ENCODE measurements around the gene ATP5F1B. TPM values are rescaled to one million over a fixed set of nuclear protein-coding genes. Genes with fewer than 3 reads are reported as not detected.
A peak's percentile ranks its signal among the peaks of the same experiment; 100 is the strongest.

Gene ATP5F1B
- total RNA-seq, 1 experiment from 2014 or later, result 1,051 TPM

DNA sequence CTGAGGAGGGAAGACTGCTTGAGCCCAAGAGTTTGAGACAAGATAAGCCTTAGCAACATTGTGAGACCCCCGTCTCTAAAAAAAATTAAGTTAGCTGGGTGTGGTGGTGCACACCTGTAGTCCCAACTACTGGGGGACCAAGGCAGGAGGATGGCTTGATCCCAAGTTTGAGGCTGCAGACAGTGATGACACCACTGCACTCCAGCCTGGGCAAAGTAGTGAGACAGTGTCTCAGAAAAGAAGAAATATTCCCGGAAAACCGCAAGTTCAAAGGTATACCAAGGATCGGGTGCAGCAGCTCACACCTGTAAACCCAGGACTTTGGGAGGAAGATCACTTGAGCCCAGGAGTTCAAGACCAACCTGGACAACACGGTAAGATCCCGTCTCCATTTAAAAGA, 36.5 kb upstream of the ATP5F1B start:
- Histone ChIP-seq H3K79me2 (ENCODE audit: insufficient read depth, low read length) (peaks cover 100% of the 10 kb centered on the region), H3K9me3 (ENCODE audit: control insufficient read depth in 1 of 2, insufficient read depth in 1 of 2, low read depth in 1 of 2, low read length in 2 of 2) (no peaks in the 10 kb centered on the region), H3K4me1 (ENCODE audit: control insufficient read depth in 1 of 2, insufficient read depth in 2 of 2, low read length in 2 of 2) (peaks cover 2 to 39% of the 10 kb centered on the region in 2 experiments; a peak in 3 of 4 replicates), H3K36me3 (ENCODE audit: control insufficient read depth in 1 of 2, insufficient read depth in 2 of 2, low read length in 2 of 2) (peaks cover 26 to 27% of the 10 kb centered on the region in 2 experiments), H3K27me3 (ENCODE audit: insufficient read depth, low read length) (no peaks in the 10 kb centered on the region), H3K9ac (ENCODE audit: low read length) (no peak overlapping the region), H2AFZ (ENCODE audit: low read depth, low read length, poor library complexity, severe bottlenecking) (no peak overlapping the region), H3K4me2 (ENCODE audit: low read length) (no peak overlapping the region), H3K27ac (ENCODE audit: low read depth, low read length) (peak overlapping the region; percentile 26; the same call in 1 of the 2 replicates), H4K20me1 (ENCODE audit: insufficient read depth) (peaks cover 34% of the 10 kb centered on the region; the same call in 1 of the 2 replicates), H3K9me2 (ENCODE audit: insufficient read depth) (no peaks in the 10 kb centered on the region), H3K4me3 (replicated peaks in 1 of 2; ENCODE audit: low read depth in 1 of 2, low read length in 2 of 2) (no peak overlapping the region)
- TF ChIP-seq, protein P1, sequence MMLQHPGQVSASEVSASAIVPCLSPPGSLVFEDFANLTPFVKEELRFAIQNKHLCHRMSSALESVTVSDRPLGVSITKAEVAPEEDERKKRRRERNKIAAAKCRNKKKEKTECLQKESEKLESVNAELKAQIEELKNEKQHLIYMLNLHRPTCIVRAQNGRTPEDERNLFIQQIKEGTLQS (IDR thresholded peaks at IDR 0.05), result no peak
- TF ChIP-seq SP1 (IDR thresholded peaks at IDR 0.05; ENCODE audit: low read depth) (no peak), EZH2 (IDR thresholded peaks at IDR 0.05) (no peak), EZH2phosphoT487 (IDR thresholded peaks at IDR 0.05; ENCODE audit: borderline replicate concordance) (no peak), POLR2AphosphoS5 (IDR thresholded peaks at IDR 0.05; ENCODE audit: low read depth, low read length) (no peak), JUND (IDR thresholded peaks at IDR 0.05) (no peak)
- intact Hi-C loops (cut with micrococcal nuclease), result no loop called here
- ChIA-PET CTCF (no interaction called here), POLR2A (interaction anchor here (1.2 kb wide), 1 partner anchor 43 kb away, joined by 7 read pairs; the partner anchor contains the start of gene NACA), RAD21 (ENCODE audit: low non-redundant PET in 1 of 2, low total read pairs in 2 of 2, uncharacterized antibody in 2 of 2, unreplicated experiment in 2 of 2) (no interaction called here)
- DNase-seq (ENCODE audit: low read depth, low spot score) (no peak), ATAC-seq (no peak)
- BruUV-seq (replicated peaks), result no TSS peak

DNA sequence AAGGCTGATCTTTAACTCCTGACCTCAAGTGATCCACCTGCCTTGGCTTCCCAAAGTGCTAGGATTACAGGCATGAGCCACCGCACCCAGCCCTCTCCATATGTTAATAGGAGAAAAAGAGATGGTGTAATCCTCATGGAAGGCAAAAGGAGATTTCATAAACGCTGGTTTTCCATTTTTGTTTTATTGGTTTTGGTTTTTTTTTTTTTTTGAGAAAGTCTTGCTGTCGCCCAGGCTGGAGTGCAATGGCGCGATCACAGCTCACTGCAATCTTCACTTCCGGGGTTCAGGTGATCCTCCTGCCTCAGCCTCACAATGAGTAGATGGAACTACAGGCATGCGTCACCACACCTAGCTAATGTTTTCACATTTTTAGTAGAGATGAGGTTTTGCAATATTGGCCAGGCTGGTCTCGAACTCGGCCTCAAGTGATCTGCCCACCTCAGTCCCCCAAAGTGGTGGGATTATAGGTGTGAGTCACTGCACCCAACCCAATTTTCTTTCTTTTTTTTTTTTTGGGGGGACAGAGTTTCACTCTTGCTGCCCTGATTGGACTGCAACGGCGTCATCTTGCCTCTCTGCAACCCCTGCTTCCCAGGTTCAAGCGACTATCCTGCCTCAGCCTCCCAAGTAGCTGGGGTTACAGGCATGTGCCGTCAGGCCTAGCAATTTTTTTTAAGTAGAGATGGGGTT, 34.2 kb upstream of the ATP5F1B start:
- intact Hi-C loops (cut with micrococcal nuclease), result no loop called here
- CTCF ChIA-PET, result no interaction called here
- Histone ChIP-seq H3K9me2 (ENCODE audit: insufficient read depth) (no peaks in the 10 kb centered on the region), H3K4me3 (replicated peaks in 1 of 2; ENCODE audit: low read depth in 1 of 2, low read length in 2 of 2) (no peak overlapping the region), H3K4me2 (ENCODE audit: low read length) (no peak overlapping the region), H3K4me1 (ENCODE audit: control insufficient read depth in 1 of 2, insufficient read depth in 2 of 2, low read length in 2 of 2) (peaks cover 2 to 36% of the 10 kb centered on the region in 2 experiments; a peak in 3 of 4 replicates), H3K36me3 (ENCODE audit: control insufficient read depth in 1 of 2, insufficient read depth in 2 of 2, low read length in 2 of 2) (peaks cover 18 to 19% of the 10 kb centered on the region in 2 experiments), H3K27me3 (ENCODE audit: insufficient read depth, low read length) (no peaks in the 10 kb centered on the region), H2AFZ (ENCODE audit: low read depth, low read length, poor library complexity, severe bottlenecking) (no peak overlapping the region), H3K27ac (ENCODE audit: low read depth, low read length) (no peak overlapping the region; the same call in 1 of the 2 replicates), H3K79me2 (ENCODE audit: insufficient read depth, low read length) (peaks cover 100% of the 10 kb centered on the region), H4K20me1 (ENCODE audit: insufficient read depth) (peaks cover 46% of the 10 kb centered on the region; the same call in 1 of the 2 replicates), H3K9ac (ENCODE audit: low read length) (no peak overlapping the region), H3K9me3 (ENCODE audit: control insufficient read depth in 1 of 2, insufficient read depth in 1 of 2, low read depth in 1 of 2, low read length in 2 of 2) (no peaks in the 10 kb centered on the region)
- TF ChIP-seq TCF7L2 (IDR thresholded peaks at IDR 0.05; ENCODE audit: borderline replicate concordance, extremely low read depth, insufficient read depth, insufficient read length) (no peak), SRF (IDR thresholded peaks at IDR 0.05; ENCODE audit: low read depth) (no peak), JUND (IDR thresholded peaks at IDR 0.05) (no peak), EGR1 (IDR thresholded peaks at IDR 0.05; ENCODE audit: low read depth) (no peak), POLR2A (IDR thresholded peaks at IDR 0.05; ENCODE audit: borderline replicate concordance, extremely low read depth, insufficient read depth, insufficient read length) (no peak)
- TF ChIP-seq, protein P2, sequence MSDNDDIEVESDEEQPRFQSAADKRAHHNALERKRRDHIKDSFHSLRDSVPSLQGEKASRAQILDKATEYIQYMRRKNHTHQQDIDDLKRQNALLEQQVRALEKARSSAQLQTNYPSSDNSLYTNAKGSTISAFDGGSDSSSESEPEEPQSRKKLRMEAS (IDR thresholded peaks at IDR 0.05), result no peak
- TF ChIP-seq, protein P3, sequence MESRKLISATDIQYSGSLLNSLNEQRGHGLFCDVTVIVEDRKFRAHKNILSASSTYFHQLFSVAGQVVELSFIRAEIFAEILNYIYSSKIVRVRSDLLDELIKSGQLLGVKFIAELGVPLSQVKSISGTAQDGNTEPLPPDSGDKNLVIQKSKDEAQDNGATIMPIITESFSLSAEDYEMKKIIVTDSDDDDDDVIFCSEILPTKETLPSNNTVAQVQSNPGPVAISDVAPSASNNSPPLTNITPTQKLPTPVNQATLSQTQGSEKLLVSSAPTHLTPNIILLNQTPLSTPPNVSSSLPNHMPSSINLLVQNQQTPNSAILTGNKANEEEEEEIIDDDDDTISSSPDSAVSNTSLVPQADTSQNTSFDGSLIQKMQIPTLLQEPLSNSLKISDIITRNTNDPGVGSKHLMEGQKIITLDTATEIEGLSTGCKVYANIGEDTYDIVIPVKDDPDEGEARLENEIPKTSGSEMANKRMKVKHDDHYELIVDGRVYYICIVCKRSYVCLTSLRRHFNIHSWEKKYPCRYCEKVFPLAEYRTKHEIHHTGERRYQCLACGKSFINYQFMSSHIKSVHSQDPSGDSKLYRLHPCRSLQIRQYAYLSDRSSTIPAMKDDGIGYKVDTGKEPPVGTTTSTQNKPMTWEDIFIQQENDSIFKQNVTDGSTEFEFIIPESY (IDR thresholded peaks at IDR 0.05; ENCODE audit: extremely low read depth, insufficient replicate concordance, low read length), result no peak
- RAD21 ChIA-PET (ENCODE audit: low non-redundant PET in 1 of 2, low total read pairs in 2 of 2, uncharacterized antibody in 2 of 2, unreplicated experiment in 2 of 2), result no interaction called here
- DNase-seq (ENCODE audit: low read depth, low spot score) (no peak), ATAC-seq (no peak)
- POLR2A ChIA-PET, result interaction anchor here (0.7 to 3.6 kb wide), 4 partner anchors 8 to 58 kb away, joined by 3 to 17 read pairs (median 6); partner anchors contain the start of gene PTGES3
- no TSS peak for BruUV-seq (replicated peaks)

All from HCT116 (cell line).